GM12878 (cell line): Measurements from ENCODE around the gene PRRC1. TPM values are rescaled to one million over a fixed set of nuclear protein-coding genes. Genes with fewer than 3 reads are reported as not detected.

Experiments used
- ATAC-seq: fragments of 200-7000 bp; cut with Tn5 transposase; 3 replicates; pipeline ENCODE4 v1.9.1; 2020; ENCODE audit warnings: mild to moderate bottlenecking, moderate library complexity
- BruUV-seq: library from RNA; stranded (reverse); fragments of 400-500 nt; replicated peaks from 2 replicates; lab custom pipeline; 2021; lab: Mats Ljungman, UMichigan
- CTCF ChIA-PET: fragments of 300-600 bp; sonication (Branson Sonifier 250); formaldehyde crosslinking; extraction: SDS; loops from one replicate; lab custom pipeline; 2021; ENCODE audit warnings: inconsistent platforms; lab: Yijun Ruan, JAX
- POLR2A ChIA-PET: fragments of 350-600 bp; formaldehyde crosslinking; extraction: SDS; loops from one replicate; lab custom pipeline; 2021; ENCODE audit warnings: inconsistent platforms; lab: Charles Lee
- RAD21 ChIA-PET: fragments of 300-600 bp; sonication (Branson Sonifier 250); formaldehyde crosslinking; loops from one replicate; lab custom pipeline; 2023; ENCODE audit warnings: antibody characterized with exemption; ENCODE audit not compliant: unreplicated experiment; lab: Charles Lee
- SMC1A ChIA-PET: fragments of 300-600 bp; sonication (Branson Sonifier 250); formaldehyde crosslinking; loops from one replicate; lab custom pipeline; 2023; ENCODE audit not compliant: unreplicated experiment, uncharacterized antibody; lab: Charles Lee
- DNase-seq: peaks from one replicate; pipeline ENCODE4 v3.0.0-alpha.2; 2011; ENCODE audit warnings: low read depth, low spot score
- FAIRE-seq: peaks from 3 replicates; lab custom pipeline; 2011; peaks lifted over from hg19 to GRCh38; lab: Jason Lieb, UNC
- H2AFZ ChIP-seq: 2 replicates; pipeline ENCODE4 v1.6.0; 2011; ENCODE audit warnings: low read depth, low read length, control low read depth; ENCODE audit not compliant: control insufficient read depth
- H3K27ac ChIP-seq: 2 replicates; pipeline ENCODE4 v1.5.1; 2011; ENCODE audit warnings: control low read depth; ENCODE audit not compliant: control insufficient read depth, insufficient read depth
- H3K27me3 ChIP-seq, 2 experiments: replicated peaks in 1 of 2; 2 replicates each; pipeline versions ENCODE4 v1.6.0 to v1.6.1; 2011; ENCODE audit warnings: low read length in 1 of 2; ENCODE audit not compliant: control insufficient read depth in 2 of 2, insufficient read depth in 2 of 2
- H3K36me3 ChIP-seq, 2 experiments: 2 replicates each; pipeline ENCODE4 v1.5.1; 2011; ENCODE audit warnings: low read length in 1 of 2; ENCODE audit not compliant: control insufficient read depth in 2 of 2, insufficient read depth in 2 of 2
- H3K4me1 ChIP-seq: 2 replicates; pipeline ENCODE4 v1.6.1; 2011; ENCODE audit warnings: mild to moderate bottlenecking, low read length, moderate library complexity, mixed read lengths; ENCODE audit not compliant: control insufficient read depth, insufficient read depth
- H3K4me2 ChIP-seq: 2 replicates; pipeline ENCODE4 v1.6.0; 2011; ENCODE audit warnings: control low read depth; ENCODE audit not compliant: control insufficient read depth, insufficient read depth
- H3K4me3 ChIP-seq: fragments of 200-600 bp; sonication (generic); 2 replicates; pipeline ENCODE4 v1.5.1; 2016
- H3K79me2 ChIP-seq: 2 replicates; pipeline ENCODE4 v1.6.0; 2011; ENCODE audit warnings: low read length; ENCODE audit not compliant: control insufficient read depth, insufficient read depth
- H3K9ac ChIP-seq: 2 replicates; pipeline ENCODE4 v1.8.0; 2011; ENCODE audit warnings: low read length, control low read depth, mixed read lengths; ENCODE audit not compliant: control insufficient read depth, insufficient read depth
- H3K9me3 ChIP-seq: replicated peaks from 3 replicates; pipeline ENCODE4 v1.5.1; 2011; ENCODE audit warnings: mild to moderate bottlenecking, low read length; ENCODE audit not compliant: control insufficient read depth, insufficient read depth
- H4K20me1 ChIP-seq: 2 replicates; pipeline ENCODE4 v1.6.0; 2011; ENCODE audit not compliant: control insufficient read depth, insufficient read depth
- CREB1 ChIP-seq: IDR thresholded peaks from 2 replicates; pipeline ENCODE4 v1.6.1; 2012; ENCODE audit warnings: low read depth, mild to moderate bottlenecking, inconsistent platforms
- FOXK2 ChIP-seq: fragments of 450-650 bp; IDR thresholded peaks from 2 replicates; pipeline ENCODE4 v1.6.1; 2017; ENCODE audit warnings: mild to moderate bottlenecking, moderate library complexity
- NBN ChIP-seq: fragments of 450-650 bp; IDR thresholded peaks from 2 replicates; pipeline ENCODE4 v1.6.1; 2016
- SPI1 ChIP-seq: IDR thresholded peaks from 2 replicates; pipeline ENCODE4 v1.6.1; 2011; ENCODE audit warnings: low read depth, mild to moderate bottlenecking, low read length, moderate library complexity, borderline replicate concordance; ENCODE audit not compliant: insufficient read depth
- TAF1 ChIP-seq: IDR thresholded peaks from 2 replicates; pipeline ENCODE4 v1.6.1; 2011; ENCODE audit warnings: mild to moderate bottlenecking, low read depth, low read length, borderline replicate concordance
- TCF7 ChIP-seq: IDR thresholded peaks from 2 replicates; pipeline ENCODE4 v1.6.1; 2014; ENCODE audit warnings: antibody characterized with exemption, borderline replicate concordance
- WGBS: methylation state at CpG from one replicate; pipeline ENCODE4 v1.1.6; 2016; ENCODE audit warnings: low lambda C conversion rate; ENCODE audit not compliant: insufficient replicate concordance, insufficient coverage; ENCODE audit errors: missing lambda C conversion rate; 5-methylcytosine and 5-hydroxymethylcytosine counted together
- in situ Hi-C: fragments of 300-500 bp; cut with MboI; formaldehyde crosslinking; loops from 9 replicates; pipeline ENCODE4 v1.14.3; 2018; ENCODE audit warnings: mixed read lengths
- intact Hi-C: fragments of 100-400 bp; cut with micrococcal nuclease; formaldehyde crosslinking; loops from one replicate; pipeline ENCODE4 v1.14.2; 2022; ENCODE audit not compliant: unreplicated experiment
- polyA plus RNA-seq, 11 experiments: library from polyadenylated mRNA; depleted of rRNA in 4 of 11; unstranded in 6 of 11; stranded (reverse) in 5 of 11; fragments of >200 nt; fragmentation: Nextera tagmentation in 4 of 11; fragmentation: Illumina TruSeq in 1 of 11; extraction: Ambion mirVana in 4 of 11; extraction: Trizol in 1 of 11; gene quantifications; 1 replicate in 1 of 11; 2 replicates in 10 of 11; pipeline versions ENCODE4 v1.2.1 to v1.2.3, GENCODE V29; 2011 to 2016; ENCODE audit warnings: inconsistent platforms in 2 of 11, missing spikeins in 2 of 11, low read depth in 1 of 11
- total RNA-seq, 4 experiments: library from RNA; depleted of rRNA in 3 of 4; stranded (reverse); fragments of >200 nt in 3 of 4; fragmentation: Illumina TruSeq in 1 of 4; extraction: Trizol in 1 of 4; gene quantifications; 2 replicates each; pipeline versions ENCODE4 v1.2.1 to v1.2.3, GENCODE V29; 2013 to 2021
- TF ChIP-seq, protein P1 (sequence below): fragments of 450-650 bp; IDR thresholded peaks from 2 replicates; pipeline ENCODE4 v1.6.1; 2016; ENCODE audit warnings: mild to moderate bottlenecking
- TF ChIP-seq, protein P2 (sequence below): IDR thresholded peaks from 2 replicates; pipeline ENCODE4 v1.6.1; 2012; ENCODE audit warnings: improper control_type of control experiment, low read depth, low read length; ENCODE audit not compliant: insufficient replicate concordance

The PRRC1 gene
- total and polyA plus RNA-seq, 10 of the 15 experiments (the other 5 are each of a cell fraction or from before 2014, with no cell fraction given): 19.0 to 54.5 (median 31.0) TPM

DNA sequence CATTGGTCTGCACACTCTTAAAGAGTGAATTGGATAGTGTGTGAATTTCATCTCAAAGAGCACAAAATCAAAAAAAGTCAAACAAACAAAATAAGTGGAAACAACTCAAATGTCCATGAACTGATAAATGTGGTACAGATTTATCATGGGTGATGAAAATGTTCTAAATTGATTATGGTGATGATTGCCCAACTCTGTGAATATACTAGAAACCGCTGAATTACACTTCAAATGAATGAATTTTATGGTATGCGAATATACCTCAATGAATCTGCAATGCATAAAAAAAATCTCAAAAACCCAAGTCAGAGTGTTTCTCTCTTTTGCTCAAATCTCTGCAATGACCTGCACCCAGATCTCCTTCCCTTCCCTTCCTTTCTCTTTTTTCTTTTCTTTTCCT, 64.0 kb downstream of the PRRC1 start (continued):
- TF ChIP-seq, protein P1, sequence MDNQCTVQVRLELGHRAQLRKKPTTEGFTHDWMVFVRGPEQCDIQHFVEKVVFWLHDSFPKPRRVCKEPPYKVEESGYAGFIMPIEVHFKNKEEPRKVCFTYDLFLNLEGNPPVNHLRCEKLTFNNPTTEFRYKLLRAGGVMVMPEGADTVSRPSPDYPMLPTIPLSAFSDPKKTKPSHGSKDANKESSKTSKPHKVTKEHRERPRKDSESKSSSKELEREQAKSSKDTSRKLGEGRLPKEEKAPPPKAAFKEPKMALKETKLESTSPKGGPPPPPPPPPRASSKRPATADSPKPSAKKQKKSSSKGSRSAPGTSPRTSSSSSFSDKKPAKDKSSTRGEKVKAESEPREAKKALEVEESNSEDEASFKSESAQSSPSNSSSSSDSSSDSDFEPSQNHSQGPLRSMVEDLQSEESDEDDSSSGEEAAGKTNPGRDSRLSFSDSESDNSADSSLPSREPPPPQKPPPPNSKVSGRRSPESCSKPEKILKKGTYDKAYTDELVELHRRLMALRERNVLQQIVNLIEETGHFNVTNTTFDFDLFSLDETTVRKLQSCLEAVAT: no peak

GRCh38 chr5:127582773-127583370, 65.4 kb downstream of the PRRC1 start:
- SMC1A ChIA-PET: interaction anchor here (0.8 to 6.8 kb wide), 3 partner anchors 9 to 25 kb away, joined by 3 to 177 read pairs (median 4); no protein-coding TSS in a partner anchor
- peaks cover 25% of the 10 kb centered on the region for H3K4me1 ChIP-seq
- CTCF ChIA-PET: interaction anchor here (1.3 to 2.5 kb wide), 3 partner anchors 11 to 19 kb away, joined by 3 to 15 read pairs (median 8); no protein-coding TSS in a partner anchor

More at GRCh38 chr5:127582773-127583370, 65.4 kb downstream of the PRRC1 start:
- Histone ChIP-seq H3K27me3 (no peaks in the 10 kb centered on the region), H3K9me3 (no peaks in the 10 kb centered on the region; the same call in 2 of the 3 replicates), H3K36me3 (no peaks in the 10 kb centered on the region), H3K79me2 (no peaks in the 10 kb centered on the region), H4K20me1 (no peaks in the 10 kb centered on the region), H3K4me2 (no peak overlapping the region), H2AFZ (no peak overlapping the region), H3K27ac (no peak overlapping the region), H3K4me3 (no peak overlapping the region), H3K9ac (no peak overlapping the region)
- ChIA-PET RAD21 (interaction anchor here (9.1 kb wide), 1 partner anchor 13 kb away, joined by 249 read pairs; no protein-coding TSS in a partner anchor), POLR2A (interaction anchor here (6.6 kb wide), 1 partner anchor 11 kb away, joined by 65 read pairs; no protein-coding TSS in a partner anchor)
- ATAC-seq (no peak), FAIRE-seq (no peak), DNase-seq (no peak)
- WGBS: 85% methylated on average over 3 of the region's 3 CpGs
- in situ Hi-C loops: no loop called here
- BruUV-seq: no TSS peak
- intact Hi-C loops: no loop called here
- no peak for TF ChIP-seq TAF1
- TF ChIP-seq SPI1: no peak
- no peak for TF ChIP-seq FOXK2
- TF ChIP-seq TCF7: no peak
- TF ChIP-seq, protein P2, sequence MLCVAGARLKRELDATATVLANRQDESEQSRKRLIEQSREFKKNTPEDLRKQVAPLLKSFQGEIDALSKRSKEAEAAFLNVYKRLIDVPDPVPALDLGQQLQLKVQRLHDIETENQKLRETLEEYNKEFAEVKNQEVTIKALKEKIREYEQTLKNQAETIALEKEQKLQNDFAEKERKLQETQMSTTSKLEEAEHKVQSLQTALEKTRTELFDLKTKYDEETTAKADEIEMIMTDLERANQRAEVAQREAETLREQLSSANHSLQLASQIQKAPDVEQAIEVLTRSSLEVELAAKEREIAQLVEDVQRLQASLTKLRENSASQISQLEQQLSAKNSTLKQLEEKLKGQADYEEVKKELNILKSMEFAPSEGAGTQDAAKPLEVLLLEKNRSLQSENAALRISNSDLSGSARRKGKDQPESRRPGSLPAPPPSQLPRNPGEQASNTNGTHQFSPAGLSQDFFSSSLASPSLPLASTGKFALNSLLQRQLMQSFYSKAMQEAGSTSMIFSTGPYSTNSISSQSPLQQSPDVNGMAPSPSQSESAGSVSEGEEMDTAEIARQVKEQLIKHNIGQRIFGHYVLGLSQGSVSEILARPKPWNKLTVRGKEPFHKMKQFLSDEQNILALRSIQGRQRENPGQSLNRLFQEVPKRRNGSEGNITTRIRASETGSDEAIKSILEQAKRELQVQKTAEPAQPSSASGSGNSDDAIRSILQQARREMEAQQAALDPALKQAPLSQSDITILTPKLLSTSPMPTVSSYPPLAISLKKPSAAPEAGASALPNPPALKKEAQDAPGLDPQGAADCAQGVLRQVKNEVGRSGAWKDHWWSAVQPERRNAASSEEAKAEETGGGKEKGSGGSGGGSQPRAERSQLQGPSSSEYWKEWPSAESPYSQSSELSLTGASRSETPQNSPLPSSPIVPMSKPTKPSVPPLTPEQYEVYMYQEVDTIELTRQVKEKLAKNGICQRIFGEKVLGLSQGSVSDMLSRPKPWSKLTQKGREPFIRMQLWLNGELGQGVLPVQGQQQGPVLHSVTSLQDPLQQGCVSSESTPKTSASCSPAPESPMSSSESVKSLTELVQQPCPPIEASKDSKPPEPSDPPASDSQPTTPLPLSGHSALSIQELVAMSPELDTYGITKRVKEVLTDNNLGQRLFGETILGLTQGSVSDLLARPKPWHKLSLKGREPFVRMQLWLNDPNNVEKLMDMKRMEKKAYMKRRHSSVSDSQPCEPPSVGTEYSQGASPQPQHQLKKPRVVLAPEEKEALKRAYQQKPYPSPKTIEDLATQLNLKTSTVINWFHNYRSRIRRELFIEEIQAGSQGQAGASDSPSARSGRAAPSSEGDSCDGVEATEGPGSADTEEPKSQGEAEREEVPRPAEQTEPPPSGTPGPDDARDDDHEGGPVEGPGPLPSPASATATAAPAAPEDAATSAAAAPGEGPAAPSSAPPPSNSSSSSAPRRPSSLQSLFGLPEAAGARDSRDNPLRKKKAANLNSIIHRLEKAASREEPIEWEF: no peak
- TF ChIP-seq CREB1: no peak
- no peak for TF ChIP-seq NBN
